Breast epithelium (tissue), 3 donors: ENCODE data around the gene NAT9.

ENCODE experiments used
- POLR2AphosphoS5 ChIP-seq, 3 donors: sonication (generic); formaldehyde crosslinking; IDR thresholded peaks; one replicate each; pipeline ENCODE4 v1.6.1; 2017; ENCODE audit warnings: antibody characterized with exemption in 3 of 3
- TF ChIP-seq, protein P1 (sequence below), 3 donors: fragments of 450-650 bp; IDR thresholded peaks; one replicate each; pipeline ENCODE4 v1.5.1; 2016 to 2017; ENCODE audit warnings: antibody characterized with exemption in 3 of 3, mild to moderate bottlenecking in 3 of 3, moderate library complexity in 3 of 3

DNA sequence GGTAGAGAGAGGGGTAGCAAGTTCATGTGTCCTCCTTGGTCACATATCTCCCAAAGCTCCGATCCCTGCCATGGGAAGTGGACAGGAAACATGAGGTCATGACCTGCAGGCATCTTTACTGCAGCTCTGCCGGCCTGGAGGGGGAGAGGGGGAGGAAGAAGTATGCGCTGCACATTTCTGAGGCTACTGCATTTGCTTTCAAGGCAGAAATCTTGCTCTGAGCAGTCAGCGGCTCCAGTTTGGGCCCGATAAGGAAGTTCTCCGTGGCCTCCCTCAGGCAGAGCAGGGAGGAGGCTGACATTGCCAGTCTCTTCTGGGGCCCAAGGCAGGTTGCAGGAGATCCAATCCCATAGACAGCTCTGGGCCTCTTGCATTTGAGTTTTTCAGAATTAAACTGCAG is 29.2 kb downstream of the NAT9 start:
- no peak for TF ChIP-seq POLR2AphosphoS5 (IDR thresholded peaks at IDR 0.05)
- TF ChIP-seq, protein P1, sequence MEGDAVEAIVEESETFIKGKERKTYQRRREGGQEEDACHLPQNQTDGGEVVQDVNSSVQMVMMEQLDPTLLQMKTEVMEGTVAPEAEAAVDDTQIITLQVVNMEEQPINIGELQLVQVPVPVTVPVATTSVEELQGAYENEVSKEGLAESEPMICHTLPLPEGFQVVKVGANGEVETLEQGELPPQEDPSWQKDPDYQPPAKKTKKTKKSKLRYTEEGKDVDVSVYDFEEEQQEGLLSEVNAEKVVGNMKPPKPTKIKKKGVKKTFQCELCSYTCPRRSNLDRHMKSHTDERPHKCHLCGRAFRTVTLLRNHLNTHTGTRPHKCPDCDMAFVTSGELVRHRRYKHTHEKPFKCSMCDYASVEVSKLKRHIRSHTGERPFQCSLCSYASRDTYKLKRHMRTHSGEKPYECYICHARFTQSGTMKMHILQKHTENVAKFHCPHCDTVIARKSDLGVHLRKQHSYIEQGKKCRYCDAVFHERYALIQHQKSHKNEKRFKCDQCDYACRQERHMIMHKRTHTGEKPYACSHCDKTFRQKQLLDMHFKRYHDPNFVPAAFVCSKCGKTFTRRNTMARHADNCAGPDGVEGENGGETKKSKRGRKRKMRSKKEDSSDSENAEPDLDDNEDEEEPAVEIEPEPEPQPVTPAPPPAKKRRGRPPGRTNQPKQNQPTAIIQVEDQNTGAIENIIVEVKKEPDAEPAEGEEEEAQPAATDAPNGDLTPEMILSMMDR (IDR thresholded peaks at IDR 0.05), result no peak
